GM18858 (cell line): Measurements from ENCODE around the gene CERT1.
"Not testable (repeated sequence)": the region's sequence is repeated elsewhere in the genome, so short reads cannot be mapped to it uniquely, and the experiment has no call there.

Source experiments
- ATAC-seq: cut with Tn5 transposase; IDR thresholded peaks from one replicate; pipeline ENCODE4 v1.9.1; 2021; ENCODE audit not compliant: unreplicated experiment

Gene CERT1

GRCh38 chr5:75511435-75512382, at the start of gene CERT1, which contains the start of gene POLK:
CERT1 (minus strand) TSS chr5:75511629; CDS start chr5:75511207, 422 bp downstream.
POLK (plus strand) TSS chr5:75511891.
- ATAC-seq: peak; percentile 69

GRCh38 chr5:75560655-75561054, 49.2 kb upstream of the CERT1 start:
- not testable (repeated sequence) for ATAC-seq

GRCh38 chr5:75558981-75559632, 47.7 kb upstream of the CERT1 start:
- ATAC-seq: no peak

GRCh38 chr5:75558221-75558620, 46.8 kb upstream of the CERT1 start:
- no peak for ATAC-seq

GRCh38 chr5:75553358-75553757, 41.9 kb upstream of the CERT1 start:
- ATAC-seq: no peak

GRCh38 chr5:75552764-75553163, 41.3 kb upstream of the CERT1 start:
- no peak for ATAC-seq

GRCh38 chr5:75551471-75551870, 40.0 kb upstream of the CERT1 start:
- no peak for ATAC-seq

GRCh38 chr5:75550597-75550996, 39.2 kb upstream of the CERT1 start:
- ATAC-seq: no peak

GRCh38 chr5:75547812-75548211, 36.4 kb upstream of the CERT1 start:
- no peak for ATAC-seq

GRCh38 chr5:75546830-75547229, 35.4 kb upstream of the CERT1 start:
- ATAC-seq: no peak

- ATAC-seq: no peak
These were observed 33.7 kb upstream of the CERT1 start for GRCh38 chr5:75545131-75545530.

GRCh38 chr5:75538211-75538610, 26.8 kb upstream of the CERT1 start:
- ATAC-seq: no peak

GRCh38 chr5:75536694-75537360, 25.4 kb upstream of the CERT1 start:
- no peak for ATAC-seq

- no peak for ATAC-seq
These were observed 24.7 kb upstream of the CERT1 start for GRCh38 chr5:75536147-75536546.

GRCh38 chr5:75534734-75535133, 23.3 kb upstream of the CERT1 start:
- no peak for ATAC-seq

- ATAC-seq: not testable (repeated sequence)
These were observed 22.3 kb upstream of the CERT1 start for GRCh38 chr5:75533716-75534115.

GRCh38 chr5:75532190-75532589, 20.8 kb upstream of the CERT1 start:
- ATAC-seq: no peak

- ATAC-seq: no peak
These were observed 17.8 kb upstream of the CERT1 start for GRCh38 chr5:75529185-75529584.

- ATAC-seq: no peak
These were observed 14.6 kb upstream of the CERT1 start for GRCh38 chr5:75526070-75526469.

- no peak for ATAC-seq
These were observed 13.9 kb upstream of the CERT1 start for GRCh38 chr5:75525344-75525743.

- no peak for ATAC-seq
These were observed 13.2 kb upstream of the CERT1 start for GRCh38 chr5:75524591-75524990.

GRCh38 chr5:75524071-75524470, 12.6 kb upstream of the CERT1 start:
- ATAC-seq: peak; percentile 84
